Stimulated activated CD8-positive, alpha-beta memory T cell treated with anti-CD3 and anti-CD28 coated beads, Interleukin-15, amount 100 ng/mL, for 48 hours (primary cell): ENCODE data around the gene HOXC13.

Source experiments
- DNase-seq, 2 donors: peaks; one replicate each; pipeline ENCODE4 v3.0.0-alpha.2; 2020; ENCODE audit warnings: low read depth in 2 of 2

Gene HOXC13, protein sequence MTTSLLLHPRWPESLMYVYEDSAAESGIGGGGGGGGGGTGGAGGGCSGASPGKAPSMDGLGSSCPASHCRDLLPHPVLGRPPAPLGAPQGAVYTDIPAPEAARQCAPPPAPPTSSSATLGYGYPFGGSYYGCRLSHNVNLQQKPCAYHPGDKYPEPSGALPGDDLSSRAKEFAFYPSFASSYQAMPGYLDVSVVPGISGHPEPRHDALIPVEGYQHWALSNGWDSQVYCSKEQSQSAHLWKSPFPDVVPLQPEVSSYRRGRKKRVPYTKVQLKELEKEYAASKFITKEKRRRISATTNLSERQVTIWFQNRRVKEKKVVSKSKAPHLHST

DNA sequence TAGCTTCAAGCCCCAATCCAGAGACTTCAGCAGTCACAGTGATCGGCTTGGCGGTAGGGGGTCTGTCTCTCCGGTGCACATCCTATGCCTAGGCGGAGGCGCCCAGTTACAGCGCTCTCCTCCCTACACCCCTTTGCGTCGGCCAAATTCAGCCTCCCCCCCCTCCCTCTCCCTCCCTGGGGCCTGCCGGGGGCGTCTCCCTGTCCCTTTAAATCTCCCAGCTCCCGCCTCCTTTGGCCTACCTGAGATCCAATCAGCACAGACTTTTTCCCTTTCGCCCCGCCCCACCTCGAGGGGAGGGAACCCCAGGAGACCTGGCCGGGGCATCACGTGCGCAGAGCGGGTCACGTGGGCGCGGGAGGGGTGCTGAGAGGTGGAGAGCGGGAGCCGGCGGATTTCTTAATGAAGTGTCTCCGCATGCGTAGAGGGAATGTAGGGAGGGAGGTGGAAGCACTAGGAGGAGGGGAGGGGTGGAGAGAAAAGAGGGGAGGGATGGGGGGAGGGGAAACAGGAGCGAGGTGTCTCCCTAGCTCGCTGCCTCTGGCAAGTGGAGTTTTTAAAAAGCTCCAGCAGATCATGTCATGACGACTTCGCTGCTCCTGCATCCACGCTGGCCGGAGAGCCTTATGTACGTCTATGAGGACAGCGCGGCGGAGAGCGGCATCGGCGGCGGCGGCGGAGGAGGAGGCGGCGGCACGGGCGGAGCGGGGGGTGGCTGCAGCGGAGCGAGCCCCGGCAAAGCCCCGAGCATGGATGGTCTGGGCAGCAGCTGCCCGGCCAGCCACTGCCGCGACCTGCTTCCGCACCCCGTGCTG lies at the start of gene HOXC13:
TSS of gene HOXC13 (plus strand) at position 506 of the 815 bp plus-strand sequence. CDS start at position 582, 76 bp downstream.
- peak; percentile 17 to 44 for DNase-seq

GRCh38 chr12:53890081-53890480 lies 48.5 kb upstream of the HOXC13 start:
- no peak for DNase-seq

DNA sequence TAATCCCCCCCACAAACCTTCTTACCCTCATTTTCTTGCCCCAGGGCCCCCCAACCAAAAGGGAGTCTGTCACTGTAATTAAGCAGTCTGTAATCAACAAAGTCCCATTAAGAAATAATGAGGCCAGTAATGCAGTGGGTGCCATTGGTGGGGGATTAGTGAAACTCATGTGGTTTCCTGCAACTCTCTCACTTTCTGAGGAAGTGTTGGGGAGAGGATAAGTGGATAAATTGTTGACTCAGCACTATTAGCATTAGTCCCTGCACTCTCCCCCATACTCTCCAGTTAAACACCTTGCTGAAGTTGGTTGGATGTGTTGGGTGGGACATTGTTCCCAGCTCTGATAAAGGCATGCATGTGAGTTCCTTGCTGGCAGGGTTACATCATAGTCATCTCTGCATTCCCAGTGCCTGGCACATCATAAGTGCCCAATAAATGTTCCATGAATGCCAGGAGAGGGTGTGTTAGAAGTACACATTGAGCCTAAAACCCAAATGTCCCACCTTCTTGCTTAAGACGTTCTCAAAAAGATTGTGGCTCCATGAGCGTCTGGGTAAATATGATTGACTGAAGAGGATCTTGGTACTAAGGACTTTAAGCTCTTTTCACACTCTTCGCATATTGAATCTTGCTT lies 45.8 kb upstream of the HOXC13 start:
- no peak for DNase-seq

- no peak for DNase-seq
These were observed 39.4 kb upstream of the HOXC13 start for GRCh38 chr12:53899230-53899629.

DNA sequence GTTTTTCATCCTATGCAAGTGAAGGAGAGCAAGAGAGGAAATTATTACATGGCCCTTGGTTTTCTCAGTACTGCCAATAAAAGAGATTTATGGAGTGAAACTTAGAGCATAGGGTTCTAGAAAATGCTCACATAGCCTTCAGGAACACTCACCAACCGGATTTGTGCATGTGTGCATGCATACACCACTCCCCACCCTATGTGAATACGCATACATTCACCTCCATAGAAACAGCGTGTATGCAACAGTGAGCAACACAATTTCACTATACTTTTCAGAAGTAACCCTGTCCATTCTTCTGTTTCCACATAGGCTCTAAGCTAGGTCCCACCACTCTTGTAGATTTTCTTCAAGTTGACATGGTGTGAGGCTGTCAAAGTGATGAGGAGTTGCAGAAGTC lies 31.5 kb upstream of the HOXC13 start:
- no peak for DNase-seq

- DNase-seq = no peak
These were observed 21.6 kb upstream of the HOXC13 start for GRCh38 chr12:53916788-53917655.

GRCh38 chr12:53924521-53925405 lies 13.9 kb upstream of the HOXC13 start:
- no peak for DNase-seq

- no peak for DNase-seq
These were observed 11.2 kb upstream of the HOXC13 start for GRCh38 chr12:53927220-53928029.

DNA sequence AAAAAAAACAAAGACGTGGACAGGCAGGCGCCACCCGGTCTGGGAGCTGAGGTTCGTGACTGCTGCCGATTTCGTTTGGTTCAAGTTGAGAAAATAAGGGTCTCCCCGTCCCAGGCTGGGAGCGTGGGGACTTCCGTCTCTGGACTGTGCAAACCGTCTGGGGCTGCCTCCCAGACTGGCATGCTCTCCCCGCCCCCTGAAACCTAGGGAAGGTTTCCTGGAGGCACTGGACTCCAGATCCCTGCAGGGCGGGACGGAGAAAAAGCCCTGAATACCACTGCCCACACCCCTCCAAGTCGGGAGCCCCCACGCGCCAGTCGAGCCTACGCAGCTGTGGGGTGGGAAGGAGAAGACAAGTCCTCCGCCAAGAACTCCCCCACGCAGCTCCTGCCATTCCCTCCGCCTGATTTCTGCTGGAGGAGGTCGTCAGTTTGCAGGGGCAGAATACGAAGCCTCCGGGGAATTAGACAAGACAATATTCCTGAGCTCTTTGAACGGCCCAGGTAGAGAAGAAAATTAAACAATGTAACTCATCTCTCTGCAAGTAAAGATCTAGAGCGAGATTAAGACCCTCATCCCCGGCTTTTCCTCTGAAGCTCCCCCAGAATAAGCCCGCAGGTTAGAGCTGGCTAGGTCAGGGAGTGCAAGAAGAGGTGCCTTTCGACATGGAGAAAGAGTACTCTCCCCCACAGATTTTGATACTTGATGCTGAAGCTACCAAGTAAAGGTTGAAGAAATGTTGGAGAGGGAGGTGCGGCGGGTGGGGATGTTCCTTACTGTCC lies 10.4 kb upstream of the HOXC13 start:
- DNase-seq = no peak

- DNase-seq = no peak
These were observed 9.1 kb upstream of the HOXC13 start for GRCh38 chr12:53929527-53929926.

GRCh38 chr12:53930591-53931255 lies 7.9 kb upstream of the HOXC13 start:
- no peak for DNase-seq

GRCh38 chr12:53931844-53932581 lies 6.6 kb upstream of the HOXC13 start:
- no peak for DNase-seq

DNA sequence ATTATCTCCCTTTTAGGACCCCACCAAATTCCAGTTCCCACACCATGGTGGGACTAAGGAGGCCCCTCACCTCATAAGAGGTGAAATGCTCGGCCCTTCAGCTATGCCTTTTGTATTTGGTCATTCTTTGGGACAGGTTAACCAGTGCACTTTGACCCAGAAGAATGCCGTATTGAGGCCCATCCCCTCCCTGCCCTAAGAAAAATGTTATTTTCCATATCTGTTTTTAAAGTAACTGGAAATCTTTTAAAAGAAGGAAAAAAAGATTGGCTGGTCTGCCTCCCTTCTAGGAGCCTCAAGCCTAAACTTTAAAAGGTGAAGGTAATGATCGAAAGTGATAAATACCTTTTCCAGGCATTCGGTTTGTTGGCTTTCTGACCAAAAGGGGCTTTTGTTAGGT lies 5.7 kb upstream of the HOXC13 start:
- no peak for DNase-seq

DNA sequence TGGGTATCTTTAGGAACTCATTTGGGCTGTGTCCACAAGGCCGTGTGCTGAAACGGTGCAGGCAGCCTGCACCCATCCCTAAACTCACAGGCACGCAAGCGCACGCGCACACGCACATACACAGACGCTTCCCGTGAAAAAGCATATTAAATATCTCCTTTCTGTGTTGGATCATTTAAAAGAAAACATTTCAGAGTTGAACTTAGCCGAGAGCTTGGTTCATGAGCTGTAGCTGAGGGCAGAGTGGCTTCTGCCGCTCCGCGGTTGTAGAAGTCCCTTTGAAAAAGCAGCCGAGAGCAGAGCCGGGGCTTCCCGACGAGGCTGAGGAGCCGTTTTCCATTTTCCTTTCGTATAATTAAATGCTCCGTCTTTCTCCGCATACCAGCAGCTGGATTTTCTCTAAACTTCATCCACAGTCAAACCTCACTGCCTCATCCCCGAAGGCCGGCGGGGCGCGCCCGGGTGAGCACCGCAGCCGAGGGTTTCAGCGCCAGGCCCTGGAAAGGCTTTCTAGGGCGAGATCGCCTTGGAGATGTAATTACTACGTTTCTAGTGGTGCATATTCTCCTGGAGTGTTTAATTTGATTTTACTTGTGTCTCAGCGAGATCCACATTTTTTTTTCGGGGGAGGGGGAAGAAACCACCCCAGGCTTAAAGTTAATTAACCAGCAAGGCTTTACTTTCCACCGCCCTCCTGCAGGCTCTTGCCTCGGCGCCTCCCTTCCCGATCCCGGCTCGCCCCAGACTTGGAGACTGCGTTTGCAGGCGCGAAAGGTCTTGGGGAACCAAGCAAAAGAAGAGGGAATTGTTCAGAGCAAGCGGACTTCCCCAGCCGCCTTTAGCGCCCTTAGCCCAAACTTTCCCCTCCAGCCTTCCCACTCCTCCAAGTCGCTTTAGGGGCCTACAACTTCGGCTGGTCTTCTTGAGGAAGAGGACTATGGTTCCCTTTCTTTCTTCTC lies 3.0 kb upstream of the HOXC13 start:
- no peak for DNase-seq

- no peak for DNase-seq
These were observed 1.5 kb upstream of the HOXC13 start for GRCh38 chr12:53937099-53937498.

DNA sequence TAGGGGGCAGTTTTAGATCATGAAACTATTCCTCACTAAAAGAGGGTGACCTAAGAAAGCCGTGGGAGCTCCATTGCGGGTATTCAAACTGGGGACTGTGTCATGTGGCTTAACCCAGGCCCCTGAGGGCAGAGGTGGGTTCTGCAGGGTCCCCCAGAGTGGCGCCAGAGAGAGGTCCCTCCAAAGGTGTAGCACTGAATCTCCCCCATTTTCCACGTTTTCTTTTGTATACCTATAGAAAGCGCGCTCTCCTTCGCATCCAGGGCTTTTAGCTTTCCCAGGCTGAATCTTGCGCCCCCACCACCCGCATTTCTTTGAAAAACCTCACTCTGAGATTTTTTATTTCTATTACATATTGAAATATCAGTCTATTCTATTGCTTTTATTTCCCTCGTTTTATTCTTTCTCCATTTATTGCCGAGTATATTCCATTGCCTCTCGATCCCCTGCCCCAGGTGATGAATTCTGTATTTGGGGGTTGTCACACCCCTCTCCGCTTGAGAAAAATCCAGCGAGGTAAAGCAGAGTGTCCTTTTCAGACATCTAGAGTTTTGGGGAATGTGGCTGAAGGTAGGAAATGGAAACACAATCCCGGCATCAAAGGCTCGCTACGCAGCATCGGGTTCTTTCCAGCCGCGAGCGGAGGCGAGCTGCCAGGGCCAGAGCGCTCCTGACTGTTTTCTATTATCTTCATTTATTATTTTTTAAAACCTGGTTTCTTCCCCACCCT lies 870 bp upstream of the HOXC13 start:
- no peak for DNase-seq
